HG02885 (cell line): Measurements from ENCODE around the gene SLFN12.
A peak's percentile ranks its signal among the peaks of the same experiment; 100 is the strongest.
"Not testable (repeated sequence)": the region's sequence is repeated elsewhere in the genome, so short reads cannot be mapped to it uniquely, and the experiment has no call there.

Experiments
- ATAC-seq: cut with Tn5 transposase; IDR thresholded peaks from one replicate; pipeline ENCODE4 v1.9.1; 2021; ENCODE audit warnings: mild to moderate bottlenecking; ENCODE audit not compliant: unreplicated experiment, poor library complexity

Gene SLFN12

DNA sequence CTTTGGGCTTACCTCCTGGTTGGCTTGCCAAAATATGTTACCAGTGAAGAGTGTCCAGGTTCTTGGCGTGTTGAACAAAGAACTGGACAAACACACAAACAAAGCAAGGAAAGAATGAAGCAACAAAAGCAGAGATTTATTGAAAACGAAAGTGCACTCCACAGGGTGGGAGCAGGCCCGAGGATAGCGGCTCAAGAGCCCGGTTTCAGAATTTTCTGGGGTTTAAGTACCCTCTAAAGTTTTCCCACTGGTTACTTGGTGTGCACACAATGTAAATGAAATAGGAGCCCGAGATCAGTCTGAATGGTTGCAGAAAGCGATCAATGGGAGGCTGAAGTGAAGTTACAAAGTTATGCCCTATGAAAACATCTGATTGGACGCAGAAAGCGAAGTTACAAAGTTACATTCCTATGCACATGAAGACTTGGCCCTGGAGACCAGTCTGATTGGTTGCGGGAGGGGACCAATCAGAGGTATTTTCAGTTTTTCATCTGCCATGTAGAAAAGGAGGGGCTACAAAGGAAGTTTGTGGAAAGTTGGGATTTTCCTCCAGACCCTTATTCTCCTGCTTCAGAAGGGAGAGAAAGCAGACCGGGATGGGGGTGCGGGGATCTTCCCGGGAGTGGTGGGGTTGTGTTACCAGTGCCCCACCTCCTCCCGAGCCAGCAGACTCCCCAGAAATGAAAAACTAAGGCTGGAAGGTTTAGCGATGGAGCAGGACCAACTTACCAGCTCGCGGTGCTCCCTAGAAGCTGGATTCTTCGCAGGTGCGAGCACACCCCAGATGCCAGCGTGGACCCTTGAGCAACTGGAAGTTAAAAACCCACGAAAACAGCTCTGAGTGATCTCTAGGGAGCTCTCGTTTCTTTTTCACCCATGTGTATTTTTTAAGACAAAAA, at the start of gene SLFN12:
Gene SLFN12, minus strand, starts transcription at position 325 of the 899 bp plus-strand sequence. CDS start 9,472 bp downstream, outside the sequence.
- ATAC-seq, result peak; percentile 84

GRCh38 chr17:35479271-35479670, 47.0 kb upstream of the SLFN12 start:
- no peak for ATAC-seq

DNA sequence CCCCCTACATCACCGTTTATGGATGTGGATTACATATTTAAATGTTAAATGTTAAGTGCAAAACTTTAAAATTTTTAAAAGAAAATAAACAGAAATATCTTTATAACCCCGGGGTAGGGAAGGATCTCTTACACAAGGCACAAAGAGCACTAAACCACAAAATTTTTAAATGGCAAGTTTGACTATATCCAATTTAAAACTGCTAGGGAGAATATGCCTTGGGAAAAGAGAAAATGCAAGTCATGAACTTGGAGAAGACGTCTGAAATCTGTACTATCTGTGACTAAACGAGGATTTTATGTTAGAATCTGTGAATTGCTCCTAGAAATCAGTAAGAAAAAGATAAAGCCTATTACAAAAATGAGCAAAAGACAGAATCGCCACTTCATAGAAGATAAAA, 44.9 kb upstream of the SLFN12 start:
- ATAC-seq, result no peak

GRCh38 chr17:35476283-35476820, 44.1 kb upstream of the SLFN12 start:
- no peak for ATAC-seq

DNA sequence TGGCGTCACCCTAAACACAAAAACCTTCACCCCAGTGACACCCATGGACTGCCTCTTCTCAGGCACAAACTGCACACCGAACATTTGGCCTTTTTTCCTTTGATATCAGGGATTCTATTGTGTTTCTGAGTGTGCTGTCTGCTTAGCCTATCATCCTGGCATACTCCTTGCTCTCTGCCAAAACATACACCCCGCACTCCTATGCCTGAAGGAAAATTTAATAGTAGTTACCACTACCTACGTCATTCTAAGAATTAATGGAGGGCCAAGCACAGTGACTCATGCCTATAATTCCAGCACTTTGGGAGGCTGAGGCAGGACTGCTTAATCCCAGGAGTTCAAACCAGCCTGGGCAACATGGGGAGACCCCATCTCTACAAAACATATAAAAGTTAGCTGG, 36.2 kb upstream of the SLFN12 start:
- no peak for ATAC-seq

GRCh38 chr17:35467824-35468223, 35.5 kb upstream of the SLFN12 start:
- no peak for ATAC-seq

- ATAC-seq, result peak; percentile 73
Observed at GRCh38 chr17:35460354-35460851, 28.1 kb upstream of the SLFN12 start.

DNA sequence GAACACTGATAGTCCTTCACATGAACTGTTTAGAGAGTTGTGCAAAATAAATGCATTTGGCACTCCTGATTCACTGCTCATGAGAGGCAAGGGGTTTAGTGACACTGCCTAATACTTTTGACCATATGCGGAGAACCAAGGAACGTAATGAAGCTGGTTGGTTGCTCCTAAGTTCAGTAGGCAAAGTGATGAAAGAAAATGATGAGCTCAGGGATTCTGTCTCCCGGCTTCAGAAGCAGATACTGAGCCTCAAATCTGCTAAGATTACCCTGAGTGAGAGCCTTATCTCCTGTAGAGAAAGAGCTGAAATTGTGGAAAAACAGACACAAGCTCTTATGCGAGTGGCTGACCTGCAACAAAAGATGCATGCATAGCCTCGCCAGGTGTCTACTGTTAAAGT, 21.7 kb upstream of the SLFN12 start:
- not testable (repeated sequence) for ATAC-seq

GRCh38 chr17:35453171-35453570, 20.9 kb upstream of the SLFN12 start:
- ATAC-seq, result no peak

GRCh38 chr17:35449371-35449931, 17.2 kb upstream of the SLFN12 start:
- ATAC-seq, result no peak

DNA sequence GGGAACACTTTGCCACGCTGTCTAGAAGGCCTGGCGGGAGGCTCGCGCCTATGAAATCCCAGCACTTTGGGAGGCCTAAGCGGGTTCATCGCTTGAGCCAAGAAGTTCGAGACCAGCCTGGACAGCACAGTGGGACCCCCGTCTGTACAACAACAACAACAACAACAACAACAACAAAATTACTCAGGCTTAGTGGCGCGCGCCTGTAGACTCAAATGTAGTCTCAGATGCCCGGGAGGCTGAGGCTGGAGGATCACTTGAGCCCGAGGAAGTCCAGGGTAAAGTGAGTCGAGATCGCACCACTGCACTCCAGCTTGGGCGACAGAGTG, 16.6 kb upstream of the SLFN12 start:
- ATAC-seq, result no peak

GRCh38 chr17:35448214-35448898, 16.1 kb upstream of the SLFN12 start, which contains the start of gene SLFN13:
SLFN13 (minus strand) TSS chr17:35448766; CDS start chr17:35445680, 3,086 bp downstream.
- ATAC-seq, result peak; percentile 74

- no peak for ATAC-seq
Observed at GRCh38 chr17:35447499-35447898, 15.2 kb upstream of the SLFN12 start.

- no peak for ATAC-seq
Observed at GRCh38 chr17:35438433-35438832, 6.1 kb upstream of the SLFN12 start.

DNA sequence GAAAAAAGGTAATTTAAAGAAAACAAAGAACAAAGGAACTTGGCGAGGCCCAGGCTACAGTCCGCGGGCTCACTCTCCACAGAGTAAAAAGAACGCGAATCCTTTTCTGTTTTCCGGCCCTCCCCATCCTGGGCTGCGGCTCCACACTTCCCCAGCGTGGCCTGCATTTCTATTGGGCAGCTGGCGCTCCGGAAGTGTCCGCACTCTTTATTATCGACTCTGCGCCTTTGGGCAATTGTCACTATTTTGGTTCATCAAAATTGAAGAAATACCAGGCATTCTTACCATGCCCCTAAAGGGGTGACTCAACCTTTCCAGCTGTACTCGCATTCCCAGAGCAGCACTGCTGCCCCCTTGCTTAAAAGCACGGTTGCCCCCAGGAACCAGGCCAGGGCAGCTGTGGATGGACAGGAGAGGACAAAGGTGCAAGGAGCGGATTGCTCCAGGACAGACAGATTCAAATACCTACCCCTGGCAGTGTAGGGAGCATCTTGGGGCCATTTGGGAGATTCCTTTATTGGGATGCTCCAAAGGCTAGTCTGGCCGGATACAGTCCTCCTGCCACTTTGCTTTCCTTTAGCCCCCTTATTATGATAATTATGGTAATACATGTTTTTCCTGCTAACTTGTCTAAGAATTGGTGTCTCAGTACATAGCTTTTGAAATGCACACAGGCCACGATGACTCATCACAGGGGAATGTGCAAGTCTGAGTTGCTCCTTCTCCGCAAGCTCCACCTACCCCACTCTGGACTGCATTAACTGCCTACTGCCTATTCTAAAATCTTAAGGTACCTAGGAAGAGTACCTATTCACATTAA, 985 bp upstream of the SLFN12 start:
- ATAC-seq, result peak; percentile 60

DNA sequence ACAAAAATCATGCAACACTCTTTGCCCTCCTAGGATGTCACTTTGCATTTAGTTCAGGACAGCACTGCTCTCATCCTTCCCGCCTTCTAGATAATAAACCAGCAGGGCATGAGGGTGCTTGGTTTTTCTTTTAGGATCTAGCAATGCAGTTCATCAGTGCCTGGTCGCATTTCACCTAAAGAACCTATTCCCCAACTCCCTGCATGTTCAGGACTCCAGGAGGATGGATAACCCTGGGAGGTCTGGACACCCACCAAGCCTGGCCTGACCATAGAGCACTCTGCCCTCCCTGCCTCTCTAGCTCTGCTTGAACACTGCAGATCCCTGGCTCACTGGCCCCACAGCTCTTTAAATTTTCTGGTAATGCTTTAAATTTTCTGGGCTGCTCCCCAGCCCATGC, 2.6 kb downstream of the SLFN12 start:
- ATAC-seq, result no peak

GRCh38 chr17:35428229-35428628, 4.1 kb downstream of the SLFN12 start:
- no peak for ATAC-seq

GRCh38 chr17:35423761-35424160, 8.5 kb downstream of the SLFN12 start:
- ATAC-seq, result no peak

DNA sequence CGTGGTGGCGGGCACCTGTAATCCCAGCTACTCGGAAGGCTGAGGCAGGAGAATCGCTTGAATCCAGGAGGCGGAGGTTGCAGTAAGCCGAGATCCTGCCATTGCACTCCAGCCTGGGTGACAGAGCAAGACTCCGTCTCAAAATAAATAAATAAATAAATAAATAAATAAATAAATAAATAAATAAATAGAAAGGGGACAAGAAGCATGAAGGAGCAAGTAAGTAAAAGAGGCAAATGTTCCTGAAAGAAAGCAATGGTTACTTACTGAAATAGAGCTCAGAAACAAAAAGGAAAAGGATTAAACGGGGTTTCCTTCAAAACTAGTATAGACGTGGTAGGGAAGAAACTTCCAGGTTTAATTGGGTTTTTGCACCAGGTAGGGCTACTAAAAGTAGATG, 11.2 kb downstream of the SLFN12 start:
- not testable (repeated sequence) for ATAC-seq

DNA sequence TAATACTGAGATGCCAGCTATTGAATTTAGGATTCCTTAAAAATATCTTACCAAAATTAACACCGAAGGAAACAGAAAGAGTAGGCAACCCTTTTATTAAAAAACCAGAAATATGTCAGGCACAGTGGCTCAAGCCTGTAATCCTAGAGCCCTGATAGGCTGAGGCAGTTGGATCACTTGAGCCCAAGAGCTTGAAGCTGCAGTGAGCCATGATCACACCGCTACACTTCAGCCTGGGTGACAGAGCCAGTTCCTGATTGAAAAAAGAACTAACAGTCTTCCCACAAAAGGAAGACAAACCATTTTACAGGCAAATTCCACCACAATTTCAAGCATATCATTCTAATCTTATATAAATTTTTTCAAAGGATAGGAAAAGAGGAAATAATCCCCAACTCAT, 15.6 kb downstream of the SLFN12 start:
- no peak for ATAC-seq
